ENCODE data around the gene MEGF11.

Gene MEGF11

GRCh38 chr15:65920825-65921309 lies 332.7 kb downstream of the MEGF11 start:
- ATAC-seq, result no peak
- TF ChIP-seq ZNF70 (CRISPR knock-in tag; IDR thresholded peaks at IDR 0.05) (no peak), SNAI2 (CRISPR knock-in tag; IDR thresholded peaks at IDR 0.05) (no peak), OSR1 (CRISPR knock-in tag; IDR thresholded peaks at IDR 0.05) (no peak), GLIS3 (CRISPR knock-in tag; IDR thresholded peaks at IDR 0.05) (no peak), POU6F1 (CRISPR knock-in tag; IDR thresholded peaks at IDR 0.05; ENCODE audit: borderline replicate concordance, low read depth) (no peak), ISL1 (CRISPR knock-in tag; IDR thresholded peaks at IDR 0.05) (no peak)

- TF ChIP-seq BACH2 (CRISPR knock-in tag; IDR thresholded peaks at IDR 0.05; ENCODE audit: borderline replicate concordance) (no peak), ZFP3 (CRISPR knock-in tag; IDR thresholded peaks at IDR 0.05) (no peak), ZNF565 (CRISPR knock-in tag; conservative IDR thresholded peaks at IDR 0.05; ENCODE audit: low read depth) (no peak), PPARA (CRISPR knock-in tag; IDR thresholded peaks at IDR 0.05; ENCODE audit: borderline replicate concordance) (no peak), TCF4 (CRISPR knock-in tag; IDR thresholded peaks at IDR 0.05; ENCODE audit: borderline replicate concordance) (no peak), ARNTL (CRISPR knock-in tag; IDR thresholded peaks at IDR 0.05; ENCODE audit: borderline replicate concordance, low read depth) (no peak), ESRRG (CRISPR knock-in tag; IDR thresholded peaks at IDR 0.05) (no peak)
- ATAC-seq, result no peak
These were observed 333.4 kb downstream of the MEGF11 start for GRCh38 chr15:65920121-65920520.

- no peak for ATAC-seq
These were observed 334.2 kb downstream of the MEGF11 start for GRCh38 chr15:65919353-65919752.

GRCh38 chr15:65918945-65919344 lies 334.6 kb downstream of the MEGF11 start:
- no peak for ATAC-seq
- TF ChIP-seq RARB (CRISPR knock-in tag; IDR thresholded peaks at IDR 0.05) (no peak), PPARA (CRISPR knock-in tag; IDR thresholded peaks at IDR 0.05; ENCODE audit: borderline replicate concordance) (no peak), CSRNP3 (CRISPR knock-in tag; IDR thresholded peaks at IDR 0.05) (no peak), CSDC2 (CRISPR knock-in tag; IDR thresholded peaks at IDR 0.05) (no peak), TOX (CRISPR knock-in tag; IDR thresholded peaks at IDR 0.05; ENCODE audit: borderline replicate concordance) (no peak)

More at GRCh38 chr15:65919353-65919752, 334.2 kb downstream of the MEGF11 start:
- TF ChIP-seq ESRRG (CRISPR knock-in tag; IDR thresholded peaks at IDR 0.05) (no peak), RARB (CRISPR knock-in tag; IDR thresholded peaks at IDR 0.05) (no peak), POU6F1 (CRISPR knock-in tag; IDR thresholded peaks at IDR 0.05; ENCODE audit: borderline replicate concordance, low read depth) (no peak), SNAI2 (CRISPR knock-in tag; IDR thresholded peaks at IDR 0.05) (no peak), ZNF565 (CRISPR knock-in tag; conservative IDR thresholded peaks at IDR 0.05; ENCODE audit: low read depth) (no peak), CSDC2 (CRISPR knock-in tag; IDR thresholded peaks at IDR 0.05) (no peak), TSHZ2 (CRISPR knock-in tag; IDR thresholded peaks at IDR 0.05) (no peak)

GRCh38 chr15:65918357-65918920 lies 335.1 kb downstream of the MEGF11 start:
- no peak for ATAC-seq
- TF ChIP-seq CSRNP3 (CRISPR knock-in tag; IDR thresholded peaks at IDR 0.05) (no peak), POU6F1 (CRISPR knock-in tag; IDR thresholded peaks at IDR 0.05; ENCODE audit: borderline replicate concordance, low read depth) (no peak), SNAI2 (CRISPR knock-in tag; IDR thresholded peaks at IDR 0.05) (no peak), ZNF70 (CRISPR knock-in tag; IDR thresholded peaks at IDR 0.05) (no peak), CSDC2 (CRISPR knock-in tag; IDR thresholded peaks at IDR 0.05) (no peak), ZNF8 (CRISPR knock-in tag; IDR thresholded peaks at IDR 0.05) (no peak), ESRRG (CRISPR knock-in tag; IDR thresholded peaks at IDR 0.05) (no peak), OSR1 (CRISPR knock-in tag; IDR thresholded peaks at IDR 0.05) (no peak), PATZ1 (CRISPR knock-in tag; IDR thresholded peaks at IDR 0.05; ENCODE audit: borderline replicate concordance) (no peak), ZFP30 (CRISPR knock-in tag; IDR thresholded peaks at IDR 0.05) (no peak)
